Inflammatory macrophage treated with lipopolysaccharide for 4 hours (primary cell): ENCODE data around the gene PAX2.

Source experiments
- DNase-seq: peaks from one replicate; pipeline ENCODE4 v3.0.0-alpha.2; 2020

The PAX2 gene

GRCh38 chr10:100761191-100761590 lies 15.8 kb downstream of the PAX2 start:
- DNase-seq, result no peak

GRCh38 chr10:100763043-100763747 lies 17.8 kb downstream of the PAX2 start:
- no peak for DNase-seq

GRCh38 chr10:100766693-100767421 lies 21.5 kb downstream of the PAX2 start:
- DNase-seq, result no peak

- no peak for DNase-seq
Measured at GRCh38 chr10:100767422-100767775, 22.0 kb downstream of the PAX2 start.

GRCh38 chr10:100769481-100769880 lies 24.1 kb downstream of the PAX2 start:
- no peak for DNase-seq

GRCh38 chr10:100773646-100774045 lies 28.3 kb downstream of the PAX2 start:
- DNase-seq, result no peak

- DNase-seq, result no peak
Measured at GRCh38 chr10:100774223-100774622, 28.8 kb downstream of the PAX2 start.

GRCh38 chr10:100774876-100775275 lies 29.5 kb downstream of the PAX2 start:
- DNase-seq, result no peak

- DNase-seq, result no peak
Measured at GRCh38 chr10:100775386-100775785, 30.0 kb downstream of the PAX2 start.

- no peak for DNase-seq
Measured at GRCh38 chr10:100775871-100776270, 30.5 kb downstream of the PAX2 start.

GRCh38 chr10:100776671-100777070 lies 31.3 kb downstream of the PAX2 start:
- no peak for DNase-seq

GRCh38 chr10:100779329-100779728 lies 33.9 kb downstream of the PAX2 start:
- no peak for DNase-seq

GRCh38 chr10:100780324-100780723 lies 34.9 kb downstream of the PAX2 start:
- no peak for DNase-seq

- DNase-seq, result no peak
Measured at GRCh38 chr10:100781145-100781665, 35.8 kb downstream of the PAX2 start.

- DNase-seq, result no peak
Measured at GRCh38 chr10:100782461-100783244, 37.3 kb downstream of the PAX2 start.

GRCh38 chr10:100784126-100784525 lies 38.7 kb downstream of the PAX2 start:
- no peak for DNase-seq

- no peak for DNase-seq
Measured at GRCh38 chr10:100786591-100786990, 41.2 kb downstream of the PAX2 start.

- DNase-seq, result no peak
Measured at GRCh38 chr10:100788002-100788903, 42.9 kb downstream of the PAX2 start.

- no peak for DNase-seq
Measured at GRCh38 chr10:100790761-100791208, 45.4 kb downstream of the PAX2 start.

GRCh38 chr10:100791369-100792058 lies 46.1 kb downstream of the PAX2 start:
- no peak for DNase-seq

GRCh38 chr10:100792574-100792973 lies 47.2 kb downstream of the PAX2 start:
- DNase-seq, result no peak

GRCh38 chr10:100793055-100793454 lies 47.7 kb downstream of the PAX2 start:
- no peak for DNase-seq
